Neutrophil (primary cell): ENCODE measurements around the gene CBX4.

ENCODE experiments used
- H3K27ac ChIP-seq: fragments of 200-600 bp; sonication (generic); 2 replicates; pipeline ENCODE4 v1.5.1; 2016; ENCODE audit warnings: mild to moderate bottlenecking, moderate library complexity
- H3K27me3 ChIP-seq: fragments of 200-600 bp; sonication (generic); 2 replicates; pipeline ENCODE4 v1.6.0; 2016; ENCODE audit warnings: mild to moderate bottlenecking
- H3K36me3 ChIP-seq: fragments of 200-600 bp; sonication (generic); 2 replicates; pipeline ENCODE4 v1.5.1; 2017
- H3K4me1 ChIP-seq, 2 experiments: fragments of 200-600 bp in 1 of 2; sonication (generic) in 1 of 2; 1 replicate in 1 of 2; 2 replicates in 1 of 2; pipeline versions ENCODE4 v1.5.1 to v1.6.1; 2013 to 2016; ENCODE audit warnings: low read depth in 1 of 2, low read length in 1 of 2, mild to moderate bottlenecking in 1 of 2, moderate library complexity in 1 of 2; ENCODE audit not compliant: control insufficient read depth in 1 of 2, insufficient read depth in 1 of 2
- H3K4me3 ChIP-seq, 2 experiments: fragments of 200-600 bp in 1 of 2; sonication (generic) in 1 of 2; 1 replicate in 1 of 2; 2 replicates in 1 of 2; pipeline ENCODE4 v1.5.1; 2013 to 2016; ENCODE audit warnings: low read depth in 1 of 2, low read length in 1 of 2, mild to moderate bottlenecking in 1 of 2, moderate library complexity in 1 of 2
- H3K9me3 ChIP-seq: fragments of 200-600 bp; sonication (generic); 2 replicates; pipeline ENCODE4 v1.5.1; 2016
- CTCF ChIP-seq: fragments of 200-600 bp; sonication (generic); IDR thresholded peaks from 2 replicates; pipeline ENCODE4 v1.5.1; 2016; ENCODE audit warnings: antibody characterized with exemption

Gene CBX4

GRCh38 chr17:79786930-79787643 lies 52.2 kb downstream of the CBX4 start:
- H3K4me3 ChIP-seq = no peak overlapping the region
- no peaks in the 10 kb centered on the region for H3K36me3 ChIP-seq

DNA sequence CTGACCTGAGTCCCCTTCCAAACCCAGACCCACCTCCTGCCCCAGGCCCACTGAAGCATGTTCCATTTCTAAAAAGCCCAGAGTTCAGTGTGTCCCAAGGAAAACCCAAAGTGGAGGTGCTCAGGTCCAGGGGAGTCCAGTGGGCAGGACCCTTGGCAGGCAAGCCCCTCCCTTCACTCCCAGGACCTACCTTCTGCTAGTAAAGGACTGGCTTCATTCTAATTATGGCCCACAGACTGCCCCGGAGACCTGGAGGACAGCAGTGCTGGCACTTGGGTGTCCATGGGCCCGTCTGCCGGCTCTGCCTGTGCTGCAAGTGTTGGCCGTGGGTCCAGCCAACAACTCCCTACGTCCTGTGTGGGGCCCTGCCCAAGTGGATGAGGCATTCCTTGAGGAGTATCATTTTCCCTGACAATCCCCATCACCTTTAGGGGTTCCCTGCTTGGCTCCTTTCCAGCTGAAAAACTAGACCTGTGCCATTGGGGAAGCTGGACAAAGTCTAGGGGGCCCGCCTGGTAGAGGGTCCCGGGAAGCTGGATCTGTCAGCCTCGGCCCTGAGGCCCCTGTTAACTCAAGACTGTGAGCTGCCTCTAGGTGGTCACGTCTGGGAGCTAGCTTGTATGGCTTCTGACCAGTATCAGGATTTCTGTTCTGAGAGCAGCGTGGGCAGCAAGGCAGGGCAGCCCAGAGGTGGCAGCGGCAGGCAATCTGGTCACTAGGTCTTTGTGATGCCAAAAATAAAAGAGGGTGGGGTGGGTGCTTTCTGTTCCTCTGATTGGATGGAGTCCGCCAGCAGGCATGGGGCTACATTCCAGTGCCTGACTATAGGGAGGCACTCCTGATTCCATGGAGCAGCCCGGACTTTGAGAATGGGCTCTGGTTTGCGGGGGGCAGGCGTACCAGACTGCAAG lies 53.1 kb downstream of the CBX4 start:
- Histone ChIP-seq H3K36me3 (no peaks in the 10 kb centered on the region), H3K27me3 (peaks cover 96% of the 10 kb centered on the region), H3K4me3 (no peak overlapping the region), H3K9me3 (no peaks in the 10 kb centered on the region), H3K4me1 (peaks cover 11 to 24% of the 10 kb centered on the region in 2 experiments), H3K27ac (no peak overlapping the region)
- no peak for TF ChIP-seq CTCF

More at GRCh38 chr17:79786930-79787643, 52.2 kb downstream of the CBX4 start:
- no peak overlapping the region for H3K27ac ChIP-seq
- H3K9me3 ChIP-seq = no peaks in the 10 kb centered on the region
- H3K4me1 ChIP-seq = peaks cover 5 to 19% of the 10 kb centered on the region in 2 experiments
- no peak for TF ChIP-seq CTCF
- H3K27me3 ChIP-seq = peaks cover 96% of the 10 kb centered on the region

- no peaks in the 10 kb centered on the region for H3K36me3 ChIP-seq
- H3K27ac ChIP-seq = no peak overlapping the region
- no peak overlapping the region for H3K4me3 ChIP-seq
- H3K4me1 ChIP-seq = peaks cover 11 to 18% of the 10 kb centered on the region in 2 experiments
- peaks cover 96% of the 10 kb centered on the region for H3K27me3 ChIP-seq
- no peaks in the 10 kb centered on the region for H3K9me3 ChIP-seq
- no peak for TF ChIP-seq CTCF
These were observed 54.0 kb downstream of the CBX4 start for GRCh38 chr17:79785017-79785899.

- no peak overlapping the region for H3K4me3 ChIP-seq
- peaks cover 96% of the 10 kb centered on the region for H3K27me3 ChIP-seq
- no peaks in the 10 kb centered on the region for H3K9me3 ChIP-seq
- H3K27ac ChIP-seq = no peak overlapping the region
- H3K36me3 ChIP-seq = no peaks in the 10 kb centered on the region
- H3K4me1 ChIP-seq = peaks cover 7 to 10% of the 10 kb centered on the region in 2 experiments
- TF ChIP-seq CTCF = no peak
These were observed 54.8 kb downstream of the CBX4 start for GRCh38 chr17:79784353-79785016.

- Histone ChIP-seq H3K27me3 (peaks cover 96% of the 10 kb centered on the region), H3K4me3 (no peak overlapping the region), H3K4me1 (peaks cover 9 to 12% of the 10 kb centered on the region in 2 experiments), H3K9me3 (no peaks in the 10 kb centered on the region), H3K36me3 (no peaks in the 10 kb centered on the region), H3K27ac (no peak overlapping the region)
- no peak for TF ChIP-seq CTCF
These were observed 55.3 kb downstream of the CBX4 start for GRCh38 chr17:79783891-79784290.
